Measurements from ENCODE around the gene PLCH1. TPM values are rescaled to one million over a fixed set of nuclear protein-coding genes. Genes with fewer than 3 reads are reported as not detected.

PLCH1 gene
- total RNA-seq, 1 donor from 2014 or later = 7.6 TPM

DNA sequence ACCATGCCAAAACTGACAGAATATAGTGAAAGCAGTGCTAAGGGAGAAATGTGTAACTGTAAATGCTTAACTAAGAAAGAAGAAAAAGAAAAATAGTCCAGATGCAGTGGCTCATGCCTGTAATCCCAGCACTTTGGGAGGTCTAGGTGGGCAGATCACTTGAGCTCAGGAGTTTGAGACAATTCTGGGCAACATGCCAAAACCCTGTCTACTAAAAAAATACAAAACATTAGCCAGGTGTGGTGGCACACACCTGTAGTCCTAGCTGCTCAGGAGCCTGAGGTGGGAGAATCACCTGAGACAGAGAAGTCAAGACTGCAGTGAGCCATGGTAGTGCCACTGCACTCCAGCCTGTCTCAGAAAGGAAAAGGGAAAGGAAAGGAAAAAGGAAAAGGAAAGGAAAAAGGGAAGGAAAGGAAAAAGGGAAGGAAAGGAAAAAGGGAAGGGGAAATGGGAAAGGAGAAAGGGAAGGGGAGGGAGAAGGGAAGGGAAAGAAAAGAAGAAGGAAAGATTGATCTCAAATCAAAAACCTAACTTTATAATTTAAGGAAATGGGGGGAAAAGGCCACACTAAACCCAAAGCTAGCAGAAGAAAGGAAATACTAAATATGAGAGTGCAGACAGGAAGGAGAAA, 40.9 kb upstream of the PLCH1 start:
- peaks cover 8% of the 10 kb centered on the region for H3K9me3 Mint-ChIP-seq
- no peaks in the 10 kb centered on the region for H3K27me3 Mint-ChIP-seq
- peaks cover 6% of the 10 kb centered on the region for H3K36me3 Mint-ChIP-seq
- DNase-seq (ENCODE audit: extremely low spot score, unreplicated experiment) = no peak
- TF ChIP-seq, protein P1, sequence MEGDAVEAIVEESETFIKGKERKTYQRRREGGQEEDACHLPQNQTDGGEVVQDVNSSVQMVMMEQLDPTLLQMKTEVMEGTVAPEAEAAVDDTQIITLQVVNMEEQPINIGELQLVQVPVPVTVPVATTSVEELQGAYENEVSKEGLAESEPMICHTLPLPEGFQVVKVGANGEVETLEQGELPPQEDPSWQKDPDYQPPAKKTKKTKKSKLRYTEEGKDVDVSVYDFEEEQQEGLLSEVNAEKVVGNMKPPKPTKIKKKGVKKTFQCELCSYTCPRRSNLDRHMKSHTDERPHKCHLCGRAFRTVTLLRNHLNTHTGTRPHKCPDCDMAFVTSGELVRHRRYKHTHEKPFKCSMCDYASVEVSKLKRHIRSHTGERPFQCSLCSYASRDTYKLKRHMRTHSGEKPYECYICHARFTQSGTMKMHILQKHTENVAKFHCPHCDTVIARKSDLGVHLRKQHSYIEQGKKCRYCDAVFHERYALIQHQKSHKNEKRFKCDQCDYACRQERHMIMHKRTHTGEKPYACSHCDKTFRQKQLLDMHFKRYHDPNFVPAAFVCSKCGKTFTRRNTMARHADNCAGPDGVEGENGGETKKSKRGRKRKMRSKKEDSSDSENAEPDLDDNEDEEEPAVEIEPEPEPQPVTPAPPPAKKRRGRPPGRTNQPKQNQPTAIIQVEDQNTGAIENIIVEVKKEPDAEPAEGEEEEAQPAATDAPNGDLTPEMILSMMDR (conservative IDR thresholded peaks at IDR 0.05) = no peak
- H3K27ac Mint-ChIP-seq = no peak overlapping the region
- H3K4me1 Mint-ChIP-seq (ENCODE audit: unreplicated experiment) = no peaks in the 10 kb centered on the region
- H3K4me3 Mint-ChIP-seq = no peak overlapping the region

DNA sequence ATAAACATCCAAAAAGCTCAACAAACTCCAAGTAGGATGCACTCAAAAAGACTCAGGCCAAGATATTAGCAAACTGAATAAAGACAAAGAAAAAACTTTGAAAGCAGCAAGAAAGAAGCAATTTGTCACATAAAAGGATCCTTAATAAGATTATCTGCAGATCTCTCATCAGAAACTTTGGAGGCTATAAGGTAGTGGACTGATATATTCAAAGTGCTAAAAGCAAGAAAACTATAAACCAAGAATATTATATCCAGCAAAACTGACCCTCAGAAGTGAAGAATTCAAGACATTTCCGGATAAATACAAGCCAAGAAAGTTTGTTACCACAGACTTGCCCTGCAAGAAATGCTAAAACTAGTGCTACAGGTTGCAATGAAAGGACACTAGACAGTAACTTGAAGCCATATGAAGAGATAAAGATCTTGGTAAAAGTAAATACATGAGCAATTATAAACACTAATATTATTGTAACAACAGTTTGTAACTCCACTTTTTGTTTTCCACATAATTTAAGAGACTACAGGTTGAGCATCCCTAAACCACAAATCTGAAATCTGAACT, 37.6 kb upstream of the PLCH1 start:
- Mint-ChIP-seq H3K27me3 (no peaks in the 10 kb centered on the region), H3K27ac (no peak overlapping the region), H3K4me3 (no peak overlapping the region), H3K4me1 (ENCODE audit: unreplicated experiment) (no peaks in the 10 kb centered on the region), H3K36me3 (peaks cover 11% of the 10 kb centered on the region), H3K9me3 (peaks cover 8% of the 10 kb centered on the region)
- TF ChIP-seq, protein P1 (conservative IDR thresholded peaks at IDR 0.05) = no peak
- DNase-seq (ENCODE audit: extremely low spot score, unreplicated experiment) = no peak

DNA sequence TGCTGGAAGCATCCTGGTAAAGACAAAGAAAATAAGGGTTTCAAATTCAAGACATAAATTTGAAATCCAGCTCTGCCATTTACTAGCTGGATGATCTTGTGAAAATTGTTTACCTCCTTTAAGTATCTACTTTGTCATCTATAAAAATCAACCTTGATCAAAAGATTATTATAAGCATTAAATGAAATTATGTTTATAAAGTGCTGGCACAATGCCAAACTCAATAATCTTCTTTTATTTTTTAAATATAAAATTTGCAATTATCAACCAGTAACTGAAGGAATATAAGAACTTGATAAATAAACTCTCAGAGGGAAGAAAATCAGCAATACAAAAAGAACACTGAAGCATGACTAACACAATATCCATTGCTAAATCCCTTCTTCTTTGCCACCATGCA, 35.4 kb upstream of the PLCH1 start:
- H3K27ac Mint-ChIP-seq = no peak overlapping the region
- DNase-seq (ENCODE audit: extremely low spot score, unreplicated experiment) = no peak
- H3K9me3 Mint-ChIP-seq = peaks cover 8% of the 10 kb centered on the region
- H3K4me1 Mint-ChIP-seq (ENCODE audit: unreplicated experiment) = no peaks in the 10 kb centered on the region
- no peak overlapping the region for H3K4me3 Mint-ChIP-seq
- H3K36me3 Mint-ChIP-seq = peaks cover 11% of the 10 kb centered on the region
- TF ChIP-seq, protein P1 (conservative IDR thresholded peaks at IDR 0.05) = no peak
- no peaks in the 10 kb centered on the region for H3K27me3 Mint-ChIP-seq

DNA sequence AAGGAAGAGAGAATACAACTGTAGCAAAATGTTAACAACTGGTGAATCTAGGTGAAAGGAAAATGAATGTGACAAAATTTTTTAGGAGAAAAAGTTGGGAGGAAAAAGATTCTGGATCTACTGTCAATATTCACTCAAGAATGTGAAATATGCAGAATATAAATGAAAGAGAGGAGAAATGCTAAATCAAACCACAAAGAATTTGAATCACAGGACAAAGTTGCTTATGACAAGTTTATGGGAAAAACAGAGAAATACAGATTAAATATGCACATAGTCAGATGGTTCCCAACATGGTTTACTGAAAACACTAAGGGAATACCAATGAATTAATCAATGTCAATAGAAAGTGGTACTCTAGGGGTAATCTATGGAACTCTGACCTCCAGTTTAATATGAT, 33.6 kb upstream of the PLCH1 start:
- DNase-seq (ENCODE audit: extremely low spot score, unreplicated experiment) = no peak
- Mint-ChIP-seq H3K27ac (no peak overlapping the region), H3K9me3 (peaks cover 8% of the 10 kb centered on the region), H3K4me3 (no peak overlapping the region), H3K27me3 (no peaks in the 10 kb centered on the region), H3K4me1 (ENCODE audit: unreplicated experiment) (no peaks in the 10 kb centered on the region), H3K36me3 (peaks cover 18% of the 10 kb centered on the region)
- TF ChIP-seq, protein P1 (conservative IDR thresholded peaks at IDR 0.05) = no peak

DNA sequence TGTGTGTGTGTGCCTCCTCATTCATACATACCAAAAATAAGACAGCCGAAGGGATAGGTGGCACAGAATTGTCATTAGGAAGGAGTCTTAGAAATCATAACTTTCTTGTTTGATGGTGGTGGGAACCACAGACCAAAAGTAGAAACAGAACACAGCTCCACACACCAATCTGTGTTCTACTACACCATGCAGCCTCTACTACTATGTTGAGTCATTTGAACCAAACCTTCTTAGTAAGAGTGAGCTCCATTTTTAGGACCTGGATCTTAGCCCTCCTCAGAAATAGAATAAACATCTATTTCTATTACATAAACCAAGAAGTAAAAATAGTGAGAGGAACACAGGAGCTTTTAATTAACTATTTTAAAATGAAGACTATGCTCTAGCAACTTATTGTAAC, 27.9 kb upstream of the PLCH1 start:
- no peak for DNase-seq (ENCODE audit: extremely low spot score, unreplicated experiment)

More for the DNA sequence above, 27.9 kb upstream of the PLCH1 start:
- Mint-ChIP-seq H3K9me3 (no peaks in the 10 kb centered on the region), H3K4me3 (no peak overlapping the region), H3K4me1 (ENCODE audit: unreplicated experiment) (no peaks in the 10 kb centered on the region), H3K36me3 (peaks cover 13% of the 10 kb centered on the region), H3K27me3 (no peaks in the 10 kb centered on the region), H3K27ac (no peak overlapping the region)
- TF ChIP-seq, protein P1 (conservative IDR thresholded peaks at IDR 0.05) = no peak
